SJCRH30 (cell line): ENCODE data around the gene PTH1R. TPM values are rescaled to one million over a fixed set of nuclear protein-coding genes. Genes with fewer than 3 reads are reported as not detected.

Experiments used
- DNase-seq, 2 experiments: peaks; one replicate each; pipeline ENCODE4 v3.0.0-alpha.2; 2015 to 2020
- H3K27ac ChIP-seq: fragments of 250-450 bp; sonication (Bioruptor Pico); 2 replicates; pipeline ENCODE4 v1.5.1; 2020; ENCODE audit warnings: mild to moderate bottlenecking, moderate library complexity
- H3K27me3 ChIP-seq: fragments of 250-450 bp; sonication (Bioruptor Pico); 2 replicates; pipeline ENCODE4 v1.5.1; 2020; ENCODE audit warnings: mild to moderate bottlenecking, moderate library complexity
- H3K36me3 ChIP-seq: fragments of 250-450 bp; sonication (Bioruptor Pico); 2 replicates; pipeline ENCODE4 v1.5.1; 2020; ENCODE audit warnings: mild to moderate bottlenecking, moderate library complexity
- H3K4me1 ChIP-seq: fragments of 250-450 bp; sonication (Bioruptor Pico); 2 replicates; pipeline ENCODE4 v1.5.1; 2020; ENCODE audit warnings: mild to moderate bottlenecking, moderate library complexity
- H3K4me3 ChIP-seq: fragments of 250-450 bp; sonication (Bioruptor Pico); 2 replicates; pipeline ENCODE4 v1.5.1; 2020; ENCODE audit warnings: mild to moderate bottlenecking, moderate library complexity
- H3K9me3 ChIP-seq: fragments of 250-450 bp; sonication (Bioruptor Pico); replicated peaks from 2 replicates; pipeline ENCODE4 v1.5.1; 2020; ENCODE audit warnings: mild to moderate bottlenecking, moderate library complexity
- total RNA-seq: library from RNA; depleted of rRNA; stranded (reverse); fragments of >200 nt; shearing (Covaris generic); gene quantifications from 2 replicates; pipeline ENCODE4 v1.2.3, GENCODE V29; 2014

Gene PTH1R
- total RNA-seq, 1 experiment from 2014 or later = 6.7 TPM

DNA sequence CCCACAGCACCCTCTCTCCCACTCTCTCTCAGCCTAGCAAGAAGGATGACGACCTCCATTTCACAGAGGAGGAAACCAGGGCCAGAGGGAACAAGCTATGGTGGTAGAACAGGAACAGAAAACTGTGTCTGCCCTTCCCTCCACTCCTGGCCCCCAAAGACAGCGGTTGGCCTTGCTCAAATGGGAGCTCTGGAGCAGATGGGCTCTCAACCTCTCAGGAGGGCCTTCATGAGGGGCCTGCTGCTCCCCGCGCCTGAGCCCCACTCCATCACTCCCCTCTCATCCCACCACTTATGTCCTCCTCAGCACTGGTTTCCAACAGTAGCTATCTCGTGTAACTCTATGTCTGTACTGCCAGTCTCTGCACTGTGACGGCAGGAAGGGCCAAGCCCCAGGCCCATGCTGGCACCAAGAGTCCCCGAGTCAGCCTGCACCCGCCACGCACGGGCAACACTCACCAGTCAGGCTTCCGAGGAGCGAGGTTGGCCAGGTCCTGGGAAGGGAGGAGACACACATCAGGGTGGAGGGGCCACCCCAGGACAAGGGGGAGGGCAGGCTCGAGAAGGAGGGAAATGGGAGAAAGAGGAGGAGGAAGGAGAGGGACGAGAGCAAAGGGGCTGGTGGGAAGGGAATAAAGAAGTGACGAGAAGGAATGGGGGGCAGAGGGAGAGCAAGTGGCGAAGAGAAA lies 45.5 kb downstream of the PTH1R start:
- peaks cover 65% of the 10 kb centered on the region for H3K36me3 ChIP-seq
- no peak overlapping the region for H3K27ac ChIP-seq
- DNase-seq = no peak
- peaks cover 2% of the 10 kb centered on the region; the same call in 1 of the 2 replicates for H3K9me3 ChIP-seq
- peaks cover 15% of the 10 kb centered on the region for H3K4me1 ChIP-seq
- no peaks in the 10 kb centered on the region for H3K27me3 ChIP-seq
- H3K4me3 ChIP-seq = no peak overlapping the region

DNA sequence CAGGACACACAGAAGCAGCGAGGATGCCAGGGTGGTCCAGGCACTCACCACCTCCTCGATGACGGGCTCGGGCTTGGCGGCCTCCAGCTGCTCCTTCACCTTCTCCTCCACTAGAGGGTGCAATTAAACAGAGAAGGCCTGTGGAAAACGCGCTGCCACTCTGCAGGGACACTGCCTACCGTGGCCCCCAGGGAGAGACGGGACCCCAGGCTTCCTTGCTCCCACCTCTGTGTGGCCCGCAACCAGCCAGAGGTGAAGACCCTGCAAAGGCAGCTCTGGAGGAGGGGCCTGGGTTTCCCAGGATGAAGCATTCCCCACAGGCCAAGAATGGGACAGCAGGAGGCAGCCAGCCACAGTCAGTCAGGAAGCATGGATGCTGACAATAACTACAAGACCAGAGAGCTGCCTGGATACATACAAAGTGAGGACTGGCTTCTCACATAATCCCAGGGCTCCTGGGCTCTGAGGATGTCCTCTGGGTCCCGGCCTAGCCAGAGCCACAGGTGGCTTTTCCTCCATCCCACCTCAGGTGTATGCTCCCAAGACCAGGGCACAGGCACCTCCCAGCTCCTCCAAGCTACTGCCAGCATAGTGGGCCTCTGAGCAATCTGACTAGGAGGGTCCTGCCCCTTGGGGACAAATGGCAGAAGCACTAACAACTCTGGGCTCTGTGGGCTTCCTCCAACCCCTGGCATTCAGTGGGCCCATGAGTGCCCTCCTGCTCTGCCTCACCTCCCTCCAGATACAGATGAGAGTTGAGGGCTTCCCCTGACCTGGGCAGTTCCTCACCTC lies 46.2 kb downstream of the PTH1R start:
- H3K4me1 ChIP-seq = peaks cover 15% of the 10 kb centered on the region
- no peaks in the 10 kb centered on the region for H3K9me3 ChIP-seq
- peaks cover 62% of the 10 kb centered on the region for H3K36me3 ChIP-seq
- no peak overlapping the region for H3K27ac ChIP-seq
- no peaks in the 10 kb centered on the region for H3K27me3 ChIP-seq
- peak in 1 of 2 experiments; percentile 50 for DNase-seq
- H3K4me3 ChIP-seq = no peak overlapping the region

DNA sequence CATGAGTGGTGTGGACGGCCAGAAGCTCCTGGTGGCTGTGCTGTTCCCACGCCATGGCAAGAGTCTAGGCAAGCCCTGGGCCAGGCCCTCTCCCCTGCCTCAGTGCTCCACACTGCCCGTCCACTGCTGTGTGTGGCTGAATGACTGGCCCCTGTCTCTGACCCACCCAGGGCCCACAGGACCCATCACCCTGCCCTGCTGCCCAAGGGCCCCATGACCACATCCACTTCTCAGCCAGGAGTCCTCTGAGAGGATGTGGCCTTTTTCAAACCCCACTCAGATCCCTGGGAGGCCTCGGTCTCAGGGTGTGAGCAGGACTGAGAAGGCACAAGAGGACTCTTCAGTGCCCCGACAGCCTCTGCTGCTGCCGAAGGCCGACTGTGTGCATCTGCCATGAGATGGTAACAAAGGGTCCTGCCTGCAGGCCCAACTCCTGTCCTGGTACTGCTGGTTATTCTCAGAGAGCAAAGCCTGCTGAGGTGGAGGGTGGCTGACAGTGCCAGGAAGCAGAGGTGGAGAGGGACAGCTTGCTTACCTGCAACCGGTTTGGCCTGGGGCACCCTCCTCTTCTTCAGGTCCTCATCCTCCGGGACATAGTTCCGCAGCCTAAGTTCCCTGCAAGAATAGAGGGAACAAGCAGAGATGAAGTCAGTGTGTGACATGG lies 47.5 kb downstream of the PTH1R start:
- Histone ChIP-seq H3K36me3 (peaks cover 58% of the 10 kb centered on the region), H3K4me3 (no peak overlapping the region), H3K4me1 (peaks cover 15% of the 10 kb centered on the region), H3K27ac (no peak overlapping the region), H3K27me3 (no peaks in the 10 kb centered on the region), H3K9me3 (no peaks in the 10 kb centered on the region)
- no peak for DNase-seq

DNA sequence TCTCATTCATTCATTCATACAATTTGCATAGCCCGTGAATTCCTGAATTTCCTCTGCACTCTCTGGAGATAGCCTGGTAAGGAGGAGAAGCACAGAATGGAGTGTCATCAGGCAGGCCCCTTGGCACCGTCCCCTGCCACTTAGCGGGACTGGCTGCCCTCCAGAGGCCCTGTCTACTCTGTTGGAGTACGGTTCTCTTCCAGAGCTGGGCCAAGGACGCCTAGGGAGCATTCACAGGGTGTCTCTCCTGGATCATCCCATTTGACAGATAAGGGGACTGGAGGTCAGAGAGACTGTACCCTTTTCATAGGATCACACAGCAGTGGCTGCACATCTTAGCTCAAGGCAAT lies 48.0 kb downstream of the PTH1R start:
- Histone ChIP-seq H3K36me3 (peaks cover 53% of the 10 kb centered on the region), H3K27ac (peak overlapping the region; percentile 26), H3K9me3 (no peaks in the 10 kb centered on the region), H3K4me3 (no peak overlapping the region), H3K4me1 (peaks cover 15% of the 10 kb centered on the region), H3K27me3 (no peaks in the 10 kb centered on the region)
- no peak for DNase-seq

DNA sequence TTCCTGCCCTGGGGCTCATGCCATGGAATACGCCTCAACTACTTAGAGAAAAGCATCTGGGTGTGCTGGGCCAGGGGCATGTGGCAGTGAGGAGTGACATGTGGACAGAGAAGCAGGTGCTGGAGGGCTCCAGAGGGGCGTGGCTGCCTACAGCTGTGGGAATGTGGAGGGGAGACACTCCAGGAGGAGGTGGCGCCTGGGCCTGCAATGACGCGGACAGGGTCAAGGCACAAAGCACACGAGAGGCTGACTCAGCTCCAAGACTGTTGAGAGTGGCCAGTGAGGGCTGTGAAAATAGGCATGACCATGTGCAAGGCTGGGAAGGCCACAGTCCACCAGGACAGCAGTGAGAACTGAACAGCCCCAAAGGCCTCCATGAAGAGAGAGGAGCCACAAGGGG lies 48.5 kb downstream of the PTH1R start:
- no peaks in the 10 kb centered on the region for H3K9me3 ChIP-seq
- H3K36me3 ChIP-seq = peaks cover 48% of the 10 kb centered on the region
- H3K27ac ChIP-seq = peak overlapping the region; percentile 86
- peaks cover 15% of the 10 kb centered on the region for H3K4me1 ChIP-seq
- no peak overlapping the region for H3K4me3 ChIP-seq
- H3K27me3 ChIP-seq = no peaks in the 10 kb centered on the region
- DNase-seq = peak; percentile 97 to 98

DNA sequence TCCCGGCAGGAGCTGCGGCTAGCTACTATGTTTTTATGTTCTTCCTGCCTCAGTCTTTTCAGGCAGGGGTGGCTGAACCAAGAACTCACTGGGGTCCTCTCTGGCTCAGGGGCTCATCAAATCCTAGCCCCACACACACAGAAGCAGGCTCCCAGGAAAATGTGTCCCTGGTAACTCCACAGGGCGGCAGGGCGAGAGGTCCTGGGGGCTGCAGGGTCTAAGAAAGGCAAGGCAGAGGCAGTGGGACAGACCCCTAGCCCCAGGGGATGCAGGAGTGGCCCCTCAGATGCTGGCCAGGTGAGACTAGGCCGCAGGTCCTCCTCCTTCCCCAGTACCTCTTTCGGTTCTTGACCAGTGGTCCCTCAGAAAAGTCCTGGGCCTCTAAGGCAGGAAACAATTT lies 48.9 kb downstream of the PTH1R start:
- H3K4me3 ChIP-seq = no peak overlapping the region
- no peaks in the 10 kb centered on the region for H3K9me3 ChIP-seq
- no peaks in the 10 kb centered on the region for H3K27me3 ChIP-seq
- H3K27ac ChIP-seq = peak overlapping the region; percentile 86
- DNase-seq = no peak
- peaks cover 16% of the 10 kb centered on the region for H3K4me1 ChIP-seq
- peaks cover 44% of the 10 kb centered on the region for H3K36me3 ChIP-seq

DNA sequence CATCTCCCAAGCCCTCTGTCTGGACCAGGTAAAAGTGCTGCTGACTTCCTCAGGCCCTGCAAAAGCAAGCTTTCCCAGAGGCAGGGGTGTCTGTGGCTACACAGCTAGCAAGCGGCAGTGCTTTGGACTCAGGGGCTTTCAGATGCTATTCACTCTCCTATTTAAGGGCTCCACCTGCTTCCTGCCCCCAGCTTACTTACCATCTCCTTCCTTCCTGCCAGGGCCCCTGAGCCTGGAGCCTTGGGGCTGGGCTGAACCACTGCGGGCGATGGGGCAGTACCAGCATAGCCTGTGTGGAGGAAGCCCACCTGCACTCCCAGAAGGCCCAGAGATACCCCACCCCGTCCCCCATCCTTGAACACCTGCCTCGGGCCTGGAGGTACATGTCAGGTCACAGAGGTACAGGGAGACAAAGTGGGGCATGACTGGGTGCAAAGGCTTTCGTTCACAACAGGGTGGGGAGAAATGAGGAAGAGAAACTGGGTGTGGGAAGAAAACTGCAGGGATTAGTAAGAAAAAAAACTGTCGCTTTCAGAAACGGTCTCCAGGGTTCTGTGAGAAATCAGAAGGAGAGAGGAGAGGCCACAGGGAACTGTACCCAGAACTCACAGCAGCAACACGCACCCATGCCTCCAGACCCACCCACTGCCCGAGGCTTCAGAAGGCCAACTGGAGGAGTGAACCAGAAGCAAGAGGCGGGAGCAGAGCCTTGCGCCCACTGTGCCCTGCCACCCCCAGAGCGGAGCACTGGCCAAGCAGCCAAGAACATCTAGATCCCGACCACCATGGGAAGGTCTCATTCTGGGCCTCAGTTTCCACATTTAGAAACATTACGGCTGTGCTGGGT lies 49.6 kb downstream of the PTH1R start:
- DNase-seq = no peak
- Histone ChIP-seq H3K4me3 (no peak overlapping the region), H3K4me1 (peaks cover 22% of the 10 kb centered on the region), H3K36me3 (peaks cover 37% of the 10 kb centered on the region), H3K27ac (peak overlapping the region; percentile 86), H3K27me3 (no peaks in the 10 kb centered on the region), H3K9me3 (no peaks in the 10 kb centered on the region)

DNA sequence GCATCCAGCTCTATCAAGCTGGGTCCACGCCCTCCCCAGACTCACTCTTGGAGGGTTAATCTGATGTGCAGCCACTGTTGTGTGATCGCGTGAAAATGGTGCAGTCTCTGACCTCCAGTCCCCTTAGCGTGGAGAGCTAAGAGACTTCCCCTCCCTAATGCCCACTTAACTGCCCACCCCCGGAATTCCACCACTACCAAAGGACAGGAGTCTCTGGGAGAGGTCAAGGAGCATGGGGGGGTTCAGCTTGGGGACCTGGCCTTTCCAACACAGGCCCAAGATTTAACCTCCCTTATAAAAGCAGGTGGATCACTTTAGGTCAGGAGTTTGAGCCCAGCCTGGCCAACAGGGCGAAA lies 50.2 kb downstream of the PTH1R start:
- Histone ChIP-seq H3K27ac (no peak overlapping the region), H3K4me3 (no peak overlapping the region), H3K27me3 (no peaks in the 10 kb centered on the region), H3K36me3 (peaks cover 31% of the 10 kb centered on the region), H3K4me1 (peaks cover 28% of the 10 kb centered on the region), H3K9me3 (no peaks in the 10 kb centered on the region)
- no peak for DNase-seq

DNA sequence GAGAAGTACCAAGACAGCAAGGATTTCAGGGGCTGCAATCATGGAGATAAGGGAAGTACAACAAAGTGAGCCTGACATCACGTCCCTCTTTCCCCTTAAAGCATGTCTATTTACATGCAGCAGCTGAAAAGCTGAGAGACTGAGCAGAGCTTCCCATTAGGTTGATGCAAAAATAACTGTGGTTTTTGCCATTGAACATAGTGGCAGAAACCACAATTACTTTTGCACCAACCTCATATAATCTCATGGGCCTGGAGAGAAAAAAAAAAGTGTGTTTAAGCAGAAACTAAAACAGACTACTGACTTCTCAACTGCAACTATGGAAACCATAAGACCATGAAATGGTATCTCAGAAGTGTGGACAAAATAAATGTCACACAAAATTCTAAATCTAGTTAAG lies 50.8 kb downstream of the PTH1R start:
- Histone ChIP-seq H3K9me3 (no peaks in the 10 kb centered on the region), H3K27me3 (no peaks in the 10 kb centered on the region), H3K4me1 (peaks cover 28% of the 10 kb centered on the region), H3K4me3 (no peak overlapping the region), H3K36me3 (peaks cover 27% of the 10 kb centered on the region), H3K27ac (no peak overlapping the region)
- no peak for DNase-seq

DNA sequence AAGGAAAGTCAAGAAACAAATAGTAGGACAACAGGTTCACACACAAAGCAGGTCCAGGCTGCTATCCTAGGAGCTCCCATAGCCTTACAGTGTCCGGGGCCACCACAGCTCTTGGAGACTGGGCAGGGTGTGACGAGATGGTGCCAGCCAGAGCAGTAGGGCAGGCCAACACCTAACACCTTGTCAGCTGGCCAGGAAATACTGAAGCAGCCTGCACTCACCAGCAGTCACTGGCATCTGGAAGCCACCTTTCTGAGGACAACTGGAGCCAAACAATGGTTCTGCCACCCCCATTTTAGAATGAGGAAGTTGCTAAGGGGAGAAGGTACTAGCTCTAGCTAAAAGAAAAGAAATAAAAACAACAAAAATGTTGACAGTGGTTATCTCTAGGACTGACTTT lies 51.8 kb downstream of the PTH1R start:
- no peaks in the 10 kb centered on the region for H3K27me3 ChIP-seq
- H3K9me3 ChIP-seq = no peaks in the 10 kb centered on the region
- H3K36me3 ChIP-seq = peaks cover 18% of the 10 kb centered on the region
- H3K4me1 ChIP-seq = peaks cover 31% of the 10 kb centered on the region
- no peak for DNase-seq
- H3K4me3 ChIP-seq = no peak overlapping the region
- no peak overlapping the region for H3K27ac ChIP-seq

DNA sequence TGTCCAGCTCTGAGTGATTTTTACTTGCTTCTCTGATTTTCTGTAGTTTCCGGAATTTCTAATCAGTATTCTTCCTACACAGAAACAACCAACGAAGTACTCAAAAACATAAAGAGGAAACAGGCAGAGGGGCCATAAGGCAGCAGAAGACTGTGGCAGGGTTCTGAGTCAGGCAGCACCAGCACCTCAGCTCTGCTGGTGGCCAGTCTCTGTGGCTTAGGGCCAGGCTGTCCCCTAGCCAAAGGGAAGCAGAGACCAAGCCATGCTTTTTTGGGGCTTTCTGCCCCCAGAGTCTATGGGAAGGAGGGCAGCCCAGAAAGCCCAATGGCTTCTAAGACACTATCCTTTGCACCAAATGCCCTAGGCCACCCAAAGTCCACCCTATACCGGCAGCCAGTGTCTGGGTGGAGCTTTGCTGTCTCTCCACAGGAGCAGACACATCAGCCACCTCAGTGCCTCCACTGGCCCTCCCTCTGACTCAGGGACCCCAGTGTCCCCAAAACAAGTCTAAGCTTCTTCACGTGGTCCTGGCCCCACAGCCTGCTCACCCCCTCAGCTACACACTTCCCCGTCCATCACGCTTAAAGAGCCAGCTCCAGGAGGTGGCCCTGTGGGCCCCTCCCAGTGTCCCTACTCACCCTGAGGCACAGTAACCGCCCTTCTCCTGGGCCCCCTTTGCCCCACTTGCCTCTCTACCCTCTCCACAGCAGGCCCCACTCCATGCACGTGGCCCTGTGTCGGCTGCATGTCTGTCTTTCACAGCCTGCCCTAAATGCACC lies 52.8 kb downstream of the PTH1R start:
- Histone ChIP-seq H3K4me1 (peaks cover 40% of the 10 kb centered on the region), H3K4me3 (no peak overlapping the region), H3K27me3 (no peaks in the 10 kb centered on the region), H3K27ac (no peak overlapping the region), H3K9me3 (no peaks in the 10 kb centered on the region), H3K36me3 (peaks cover 10% of the 10 kb centered on the region)
- DNase-seq = no peak

DNA sequence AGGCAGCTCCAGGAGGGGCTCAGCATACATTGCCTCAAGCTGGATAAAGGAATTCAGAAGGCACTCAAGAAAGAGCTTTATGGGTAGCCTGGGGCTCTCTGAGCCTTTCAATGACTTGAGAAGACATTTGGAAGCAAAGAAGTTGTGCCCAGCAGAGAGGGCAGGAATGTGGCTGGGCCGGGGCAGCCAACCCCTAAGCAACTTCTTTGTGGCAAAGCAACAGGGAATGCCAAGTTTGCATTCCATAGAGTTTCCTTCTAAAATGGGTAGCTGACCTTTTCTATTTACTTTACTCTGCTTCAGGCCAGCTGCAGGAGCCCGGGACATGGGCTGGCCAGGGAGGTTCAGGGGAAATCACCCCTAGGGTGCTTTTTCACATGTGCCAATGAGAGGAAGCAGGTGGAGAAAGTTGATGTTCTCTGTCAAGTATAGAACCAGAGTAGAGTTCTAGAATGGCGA lies 53.5 kb downstream of the PTH1R start:
- H3K4me1 ChIP-seq = peaks cover 42% of the 10 kb centered on the region

DNA sequence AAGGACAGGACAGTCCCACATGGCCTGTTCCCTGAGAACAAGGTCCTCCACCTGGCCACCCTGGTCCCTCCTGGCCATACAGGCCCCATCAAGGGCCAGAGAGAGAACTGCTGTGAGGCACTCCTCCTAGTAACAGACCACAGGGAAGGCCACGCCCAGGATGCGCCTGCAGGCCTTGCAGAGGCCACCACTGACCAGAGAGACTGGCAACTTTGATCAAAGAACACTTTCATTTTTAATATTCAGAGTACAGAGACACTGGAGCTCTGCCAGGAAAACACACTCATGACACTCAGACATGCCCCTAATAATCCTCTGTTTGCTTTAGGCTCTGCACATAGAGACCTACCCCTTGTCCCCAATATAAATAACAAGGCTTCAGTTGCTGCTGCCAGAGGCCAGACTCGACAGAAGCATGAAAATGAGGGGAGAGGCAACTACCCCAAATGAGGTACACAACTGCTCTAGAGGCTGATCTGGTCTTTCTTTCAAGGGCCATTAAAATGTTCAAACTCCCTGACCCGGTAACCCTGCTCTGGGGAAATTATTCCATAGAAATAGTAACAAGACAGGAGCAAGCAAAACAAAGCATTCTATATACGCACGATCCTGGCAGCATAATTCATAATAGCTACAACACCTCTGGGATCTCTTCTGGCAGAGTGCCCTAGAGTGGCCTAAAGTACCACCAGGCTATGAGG lies 54.3 kb downstream of the PTH1R start:
- H3K27ac ChIP-seq = no peak overlapping the region
- H3K36me3 ChIP-seq = peaks cover 10% of the 10 kb centered on the region
- no peaks in the 10 kb centered on the region for H3K27me3 ChIP-seq
- H3K4me3 ChIP-seq = no peak overlapping the region
- H3K9me3 ChIP-seq = no peaks in the 10 kb centered on the region
- H3K4me1 ChIP-seq = peaks cover 40% of the 10 kb centered on the region
- DNase-seq = peak; percentile 48 to 53

More for the DNA sequence above, 53.5 kb downstream of the PTH1R start:
- DNase-seq = no peak
- Histone ChIP-seq H3K4me3 (no peak overlapping the region), H3K36me3 (peaks cover 10% of the 10 kb centered on the region), H3K9me3 (no peaks in the 10 kb centered on the region), H3K27me3 (no peaks in the 10 kb centered on the region), H3K27ac (no peak overlapping the region)
